ENCODE results near the gene RAB22A.

DNA sequence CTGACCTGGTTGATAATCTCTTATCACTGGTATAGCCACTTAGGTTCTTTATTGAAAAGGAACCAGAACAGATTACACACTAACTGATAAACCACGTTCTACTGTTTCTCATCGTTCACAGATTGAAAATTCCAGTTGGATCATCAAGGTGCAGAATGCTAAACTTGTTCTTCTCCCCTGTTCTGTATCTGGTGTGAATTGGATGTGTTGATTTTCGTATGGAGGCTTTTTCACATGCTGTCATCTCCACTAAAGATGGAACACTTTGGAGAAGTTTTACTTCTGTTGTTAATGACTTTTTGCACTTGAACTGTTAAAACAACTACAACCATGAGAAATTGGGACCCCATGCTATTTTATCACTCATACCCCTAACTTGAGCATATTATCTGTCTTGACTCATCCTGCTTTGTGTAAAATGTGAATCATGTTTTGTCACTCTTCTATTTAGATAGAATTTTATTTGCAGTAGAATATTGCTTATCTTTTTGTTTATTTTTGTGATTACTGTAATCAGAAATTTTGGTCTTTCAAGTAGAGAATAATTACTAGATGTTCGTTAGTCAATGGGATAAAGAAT lies 97.0 kb downstream of the RAB22A start:
- TF ChIP-seq POLR2A (IDR thresholded peaks at IDR 0.05) (no peak), POLR2AphosphoS5 (IDR thresholded peaks at IDR 0.05) (no peak)
- TF ChIP-seq, protein P1, sequence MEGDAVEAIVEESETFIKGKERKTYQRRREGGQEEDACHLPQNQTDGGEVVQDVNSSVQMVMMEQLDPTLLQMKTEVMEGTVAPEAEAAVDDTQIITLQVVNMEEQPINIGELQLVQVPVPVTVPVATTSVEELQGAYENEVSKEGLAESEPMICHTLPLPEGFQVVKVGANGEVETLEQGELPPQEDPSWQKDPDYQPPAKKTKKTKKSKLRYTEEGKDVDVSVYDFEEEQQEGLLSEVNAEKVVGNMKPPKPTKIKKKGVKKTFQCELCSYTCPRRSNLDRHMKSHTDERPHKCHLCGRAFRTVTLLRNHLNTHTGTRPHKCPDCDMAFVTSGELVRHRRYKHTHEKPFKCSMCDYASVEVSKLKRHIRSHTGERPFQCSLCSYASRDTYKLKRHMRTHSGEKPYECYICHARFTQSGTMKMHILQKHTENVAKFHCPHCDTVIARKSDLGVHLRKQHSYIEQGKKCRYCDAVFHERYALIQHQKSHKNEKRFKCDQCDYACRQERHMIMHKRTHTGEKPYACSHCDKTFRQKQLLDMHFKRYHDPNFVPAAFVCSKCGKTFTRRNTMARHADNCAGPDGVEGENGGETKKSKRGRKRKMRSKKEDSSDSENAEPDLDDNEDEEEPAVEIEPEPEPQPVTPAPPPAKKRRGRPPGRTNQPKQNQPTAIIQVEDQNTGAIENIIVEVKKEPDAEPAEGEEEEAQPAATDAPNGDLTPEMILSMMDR (IDR thresholded peaks at IDR 0.05): no peak
